Gastroesophageal sphincter (tissue), 3 donors: Measurements from ENCODE around the gene THAP12.

ENCODE experiments used
- CTCF ChIP-seq, 4 experiments: fragments of 200-600 bp in 2 of 4; fragments of 450-650 bp in 2 of 4; sonication (generic) in 1 of 4; IDR thresholded peaks; one replicate each; pipeline ENCODE4 v1.5.1; 2017 to 2019; ENCODE audit warnings: antibody characterized with exemption in 4 of 4, mild to moderate bottlenecking in 2 of 4, moderate library complexity in 2 of 4
- EP300 ChIP-seq: sonication (generic); formaldehyde crosslinking; IDR thresholded peaks from one replicate; pipeline ENCODE4 v1.6.1; 2017; ENCODE audit warnings: antibody characterized with exemption, mild to moderate bottlenecking

GRCh38 chr11:76376746-76377558 lies 4.0 kb downstream of the THAP12 start:
- TF ChIP-seq CTCF (IDR thresholded peaks at IDR 0.05) (no peak), EP300 (no peak)
